ENCODE results near the gene ADH7. TPM values are rescaled to one million over a fixed set of nuclear protein-coding genes. Genes with fewer than 3 reads are reported as not detected.

The ADH7 gene
- total and polyA plus RNA-seq, 2 of the 13 experiments (the other 11 are each of a cell fraction or from before 2014, with no cell fraction given), result not detected

GRCh38 chr4:99411041-99411440 lies 24.1 kb downstream of the ADH7 start (continued):
- TF ChIP-seq RERE (CRISPR knock-in tag; IDR thresholded peaks at IDR 0.05; ENCODE audit: low read depth), result no peak
- no peak for TF ChIP-seq ZNF780A (CRISPR knock-in tag; IDR thresholded peaks at IDR 0.05)
- TF ChIP-seq MAFF (IDR thresholded peaks at IDR 0.05; ENCODE audit: low read depth, low read length), result no peak
- TF ChIP-seq TSC22D2 (CRISPR knock-in tag; IDR thresholded peaks at IDR 0.05; ENCODE audit: borderline replicate concordance), result no peak
- TF ChIP-seq SRSF4 (IDR thresholded peaks at IDR 0.05; ENCODE audit: low read depth, low read length, poor library complexity, severe bottlenecking), result no peak
- TF ChIP-seq ZNF672 (CRISPR knock-in tag; IDR thresholded peaks at IDR 0.05), result no peak
- no peak for TF ChIP-seq ZNF781 (CRISPR knock-in tag; IDR thresholded peaks at IDR 0.05; ENCODE audit: borderline replicate concordance, not compliant biosample characterization)
- TF ChIP-seq ZNF850 (CRISPR knock-in tag; conservative IDR thresholded peaks at IDR 0.05), result no peak
- TF ChIP-seq U2AF1 (optimal IDR thresholded peaks at IDR 0.05; ENCODE audit: low read depth, low read length), result no peak
- TF ChIP-seq JUN (CRISPR knock-in tag; IDR thresholded peaks at IDR 0.05), result no peak
- TF ChIP-seq ELF1 (CRISPR knock-in tag; IDR thresholded peaks at IDR 0.05), result no peak
- TF ChIP-seq ZNF564 (CRISPR knock-in tag; IDR thresholded peaks at IDR 0.05), result no peak
- TF ChIP-seq ELF4 (CRISPR knock-in tag; IDR thresholded peaks at IDR 0.05; ENCODE audit: borderline replicate concordance), result no peak

All from HepG2 (cell line).